H1 (cell line): Measurements from ENCODE around the gene CAMKK1. TPM values are rescaled to one million over a fixed set of nuclear protein-coding genes. Genes with fewer than 3 reads are reported as not detected.

Source experiments
- CHD7 ChIP-seq: fragments of 300-600 bp; sonication (generic); IDR thresholded peaks from 2 replicates; pipeline ENCODE4 v1.7.1; 2012; ENCODE audit warnings: low read length, moderate library complexity, mild to moderate bottlenecking, inconsistent platforms; ENCODE audit not compliant: insufficient replicate concordance
- HDAC2 ChIP-seq, 2 experiments: fragments of 300-600 bp in 1 of 2; sonication (generic) in 1 of 2; IDR thresholded peaks; 2 replicates each; pipeline ENCODE4 v1.6.1; 2011 to 2012; ENCODE audit warnings: low read depth in 2 of 2, low read length in 2 of 2, mild to moderate bottlenecking in 2 of 2, moderate library complexity in 2 of 2, borderline replicate concordance in 1 of 2, inconsistent platforms in 1 of 2
- RBBP5 ChIP-seq: IDR thresholded peaks from 2 replicates; pipeline ENCODE4 v1.7.1; 2012; ENCODE audit warnings: low read depth, mild to moderate bottlenecking, inconsistent platforms, low read length, moderate library complexity, borderline replicate concordance
- SIRT6 ChIP-seq: IDR thresholded peaks from one replicate; pipeline ENCODE4 v1.7.1; 2012; ENCODE audit warnings: low read length, inconsistent platforms
- TAF7 ChIP-seq: optimal IDR thresholded peaks from 2 replicates; pipeline ENCODE3; 2011; ENCODE audit warnings: low read depth, mild to moderate bottlenecking, inconsistent platforms, low read length, moderate library complexity, borderline replicate concordance
- TEAD4 ChIP-seq: IDR thresholded peaks from 2 replicates; pipeline ENCODE4 v1.6.1; 2012; ENCODE audit warnings: low read depth, low read length, inconsistent platforms, mixed read lengths
- polyA plus RNA-seq, 7 experiments: library from polyadenylated mRNA; depleted of rRNA in 3 of 7; stranded (reverse) in 5 of 7; unstranded in 2 of 7; fragments of >200 nt in 5 of 7; fragments of 200-250 nt in 2 of 7; gene quantifications; 1 replicate in 5 of 7; 2 replicates in 1 of 7; 4 replicates in 1 of 7; pipeline versions ENCODE4 v1.2.1 to v1.2.3, GENCODE V29; 2011 to 2013; ENCODE audit warnings: missing spikeins in 2 of 7, mixed read lengths in 2 of 7
- total RNA-seq: library from RNA; stranded (reverse); fragmentation: NEBNext Ultra II Directional; extraction: Animal tissue kit (Norgen Biotek cat#: 25700); gene quantifications from 2 replicates; pipeline ENCODE4 v1.2.1, GENCODE V29; 2021
- TF ChIP-seq, protein P1 (sequence below): IDR thresholded peaks from 2 replicates; pipeline ENCODE4 v1.6.1; 2011; ENCODE audit warnings: low read length, improper control_type of control experiment

Gene CAMKK1
- total and polyA plus RNA-seq, 2 of the 8 experiments (the other 6 are each of a cell fraction or from before 2014, with no cell fraction given) = 7.1 to 7.6 TPM

GRCh38 chr17:3925684-3926485 lies 33.0 kb upstream of the CAMKK1 start (continued):
- no peak for TF ChIP-seq CHD7
- TF ChIP-seq, protein P1, sequence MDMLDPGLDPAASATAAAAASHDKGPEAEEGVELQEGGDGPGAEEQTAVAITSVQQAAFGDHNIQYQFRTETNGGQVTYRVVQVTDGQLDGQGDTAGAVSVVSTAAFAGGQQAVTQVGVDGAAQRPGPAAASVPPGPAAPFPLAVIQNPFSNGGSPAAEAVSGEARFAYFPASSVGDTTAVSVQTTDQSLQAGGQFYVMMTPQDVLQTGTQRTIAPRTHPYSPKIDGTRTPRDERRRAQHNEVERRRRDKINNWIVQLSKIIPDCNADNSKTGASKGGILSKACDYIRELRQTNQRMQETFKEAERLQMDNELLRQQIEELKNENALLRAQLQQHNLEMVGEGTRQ = no peak
- no peak for TF ChIP-seq TAF7
- TF ChIP-seq SIRT6 = no peak
- no peak for TF ChIP-seq TEAD4
- no peak for TF ChIP-seq RBBP5
- no peak for TF ChIP-seq HDAC2 (IDR thresholded peaks at IDR 0.05; ENCODE audit: borderline replicate concordance in 1 of 2, low read depth in 2 of 2, low read length in 2 of 2)
